ENCODE measurements around the gene AURKAIP1. TPM values are rescaled to one million over a fixed set of nuclear protein-coding genes. Genes with fewer than 3 reads are reported as not detected.

Gene AURKAIP1
- total and polyA plus RNA-seq, 2 of the 4 experiments (the other 2 are of a cell fraction) = 45.7 to 107 TPM

- H3K4me3 ChIP-seq (ENCODE audit: insufficient read depth, low read depth, low read length) = no peak overlapping the region
- BruUV-seq (replicated peaks) = no TSS peak
- intact Hi-C loops (cut with micrococcal nuclease) (no loop called here), in situ Hi-C loops (cut with MboI; ENCODE audit: low sequenced_read_pairs) (no loop called here), dilution Hi-C loops (cut with HindIII; ENCODE audit: low sequenced_read_pairs, unreplicated experiment) (no loop called here)
- no peak overlapping the region for H4K91ac ChIP-seq (ENCODE audit: insufficient read depth, low read depth, low read length)
- H2BK15ac ChIP-seq (ENCODE audit: low read depth, low read length) = no peak overlapping the region
- CTCF ChIA-PET = no interaction called here
- peaks cover 10% of the 10 kb centered on the region for H3K36me3 ChIP-seq (ENCODE audit: control insufficient read depth, insufficient read depth, low read length)
- H3K56ac ChIP-seq (ENCODE audit: extremely low read depth, insufficient read depth, low read length) = no peak overlapping the region
- no peak overlapping the region for H2AK9ac ChIP-seq (replicated peaks; ENCODE audit: low read depth, low read length, poor library complexity)
- no peak overlapping the region for H3K4me2 ChIP-seq (ENCODE audit: low read depth, low read length)
- no peak overlapping the region for H3K23ac ChIP-seq (ENCODE audit: low read depth, low read length)
- DNase-seq (no peak), ATAC-seq (ENCODE audit: low read depth) (no peak)
- no peak overlapping the region for H3K4ac ChIP-seq (ENCODE audit: low read depth, low read length)
- peaks cover 9% of the 10 kb centered on the region for H3K9me1 ChIP-seq (ENCODE audit: insufficient read depth, low read length)
- H3K79me1 ChIP-seq (ENCODE audit: low read depth in 1 of 2, low read length in 2 of 2) = peaks cover 7 to 23% of the 10 kb centered on the region in 2 experiments; a peak in 2 of 4 replicates
- no peak overlapping the region for H4K8ac ChIP-seq (ENCODE audit: low read depth in 2 of 2, low read length in 2 of 2)
- H2AFZ ChIP-seq (replicated peaks; ENCODE audit: low read length, poor library complexity) = peak overlapping the region; percentile 32
- H3K18ac ChIP-seq (ENCODE audit: low read depth, low read length) = no peak overlapping the region
- no peak overlapping the region for H2BK120ac ChIP-seq (ENCODE audit: low read depth, low read length)
- no peak overlapping the region for H4K5ac ChIP-seq (ENCODE audit: low read depth, low read length)
- no peak overlapping the region for H2BK5ac ChIP-seq (ENCODE audit: low read depth, low read length, poor library complexity, severe bottlenecking)
- WGBS, 2 experiments (ENCODE audit: extremely low coverage in 2 of 2, insufficient read length in 1 of 2) = 86% methylated on average over 8 of the region's 15 CpGs; no CpG with 5 or more reads in 1 of the 2 experiments
- H3K27me3 ChIP-seq (ENCODE audit: control insufficient read depth, insufficient read depth, low read length) = no peaks in the 10 kb centered on the region
- H3K9ac ChIP-seq (ENCODE audit: low read depth, low read length) = no peak overlapping the region
- H2BK20ac ChIP-seq (ENCODE audit: low read depth, low read length) = no peak overlapping the region
- no peak overlapping the region for H3K27ac ChIP-seq (ENCODE audit: insufficient read depth, low read length)
- H4K20me1 ChIP-seq (ENCODE audit: insufficient read depth, low read length) = peaks cover 19% of the 10 kb centered on the region
- TF ChIP-seq, protein P1, sequence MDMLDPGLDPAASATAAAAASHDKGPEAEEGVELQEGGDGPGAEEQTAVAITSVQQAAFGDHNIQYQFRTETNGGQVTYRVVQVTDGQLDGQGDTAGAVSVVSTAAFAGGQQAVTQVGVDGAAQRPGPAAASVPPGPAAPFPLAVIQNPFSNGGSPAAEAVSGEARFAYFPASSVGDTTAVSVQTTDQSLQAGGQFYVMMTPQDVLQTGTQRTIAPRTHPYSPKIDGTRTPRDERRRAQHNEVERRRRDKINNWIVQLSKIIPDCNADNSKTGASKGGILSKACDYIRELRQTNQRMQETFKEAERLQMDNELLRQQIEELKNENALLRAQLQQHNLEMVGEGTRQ (IDR thresholded peaks at IDR 0.05; ENCODE audit: low read depth, low read length) = no peak
- TF ChIP-seq, protein P2, sequence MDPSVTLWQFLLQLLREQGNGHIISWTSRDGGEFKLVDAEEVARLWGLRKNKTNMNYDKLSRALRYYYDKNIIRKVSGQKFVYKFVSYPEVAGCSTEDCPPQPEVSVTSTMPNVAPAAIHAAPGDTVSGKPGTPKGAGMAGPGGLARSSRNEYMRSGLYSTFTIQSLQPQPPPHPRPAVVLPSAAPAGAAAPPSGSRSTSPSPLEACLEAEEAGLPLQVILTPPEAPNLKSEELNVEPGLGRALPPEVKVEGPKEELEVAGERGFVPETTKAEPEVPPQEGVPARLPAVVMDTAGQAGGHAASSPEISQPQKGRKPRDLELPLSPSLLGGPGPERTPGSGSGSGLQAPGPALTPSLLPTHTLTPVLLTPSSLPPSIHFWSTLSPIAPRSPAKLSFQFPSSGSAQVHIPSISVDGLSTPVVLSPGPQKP (IDR thresholded peaks at IDR 0.05; ENCODE audit: borderline replicate concordance, low read depth, low read length) = no peak
- TF ChIP-seq CEBPB (IDR thresholded peaks at IDR 0.05; ENCODE audit: low read depth, low read length) = no peak
- no peak for TF ChIP-seq MAZ (IDR thresholded peaks at IDR 0.05; ENCODE audit: borderline replicate concordance, low read depth, low read length)
- TF ChIP-seq CHD1 (IDR thresholded peaks at IDR 0.05; ENCODE audit: low read depth, low read length) = no peak
- no peak for TF ChIP-seq SMC3 (IDR thresholded peaks at IDR 0.05; ENCODE audit: low read depth, low read length)
- TF ChIP-seq FOS (IDR thresholded peaks at IDR 0.05; ENCODE audit: low read depth, low read length) = no peak
- TF ChIP-seq RAD21 (IDR thresholded peaks at IDR 0.05; ENCODE audit: low read length) = no peak
- no peak for TF ChIP-seq POLR2A (IDR thresholded peaks at IDR 0.05; ENCODE audit: low read depth, low read length)
- TF ChIP-seq CTCF (conservative IDR thresholded peaks at IDR 0.05; ENCODE audit: low read depth, low read length) = no peak
- TF ChIP-seq RCOR1 (IDR thresholded peaks at IDR 0.05; ENCODE audit: insufficient replicate concordance, low read length) = no peak
- no peak for TF ChIP-seq NFE2L2 (IDR thresholded peaks at IDR 0.05; ENCODE audit: low read depth, low read length)
- no peak for TF ChIP-seq MXI1 (IDR thresholded peaks at IDR 0.05; ENCODE audit: borderline replicate concordance, low read depth, low read length)
- no peak for TF ChIP-seq BHLHE40 (IDR thresholded peaks at IDR 0.05; ENCODE audit: low read depth, low read length)
- H2AK5ac ChIP-seq (ENCODE audit: low read depth, low read length) = no peak overlapping the region
- H3K9me3 ChIP-seq (ENCODE audit: control insufficient read depth, insufficient read depth, low read length) = no peaks in the 10 kb centered on the region
- peaks cover under 1% of the 10 kb centered on the region; the same call in 1 of the 2 replicates for H3K4me1 ChIP-seq (ENCODE audit: control insufficient read depth, insufficient read depth, low read length)
- POLR2A ChIA-PET (ENCODE audit: unreplicated experiment) = no interaction called here
- H3K14ac ChIP-seq (replicated peaks; ENCODE audit: low read depth, low read length) = no peak overlapping the region
These were observed 44.5 kb downstream of the AURKAIP1 start for GRCh38 chr1:1330366-1331067.
